Lower leg skin (tissue), 4 donors: ENCODE data around the gene EFHC1. TPM values are rescaled to one million over a fixed set of nuclear protein-coding genes. Genes with fewer than 3 reads are reported as not detected.

Experiments
- DNase-seq, 2 donors: peaks; one replicate each; pipeline ENCODE4 v3.0.0-alpha.2; 2019; ENCODE audit warnings: low spot score in 2 of 2
- H3K4me3 ChIP-seq: fragments of 200-600 bp; sonication (generic); 2 replicates; pipeline ENCODE4 v1.5.1; 2017; ENCODE audit warnings: mild to moderate bottlenecking, low read depth; ENCODE audit not compliant: poor library complexity, severe bottlenecking
- POLR2A ChIP-seq, 2 donors: fragments of 450-650 bp; IDR thresholded peaks; one replicate each; pipeline ENCODE4 v1.6.1; 2016 to 2017; ENCODE audit warnings: antibody characterized with exemption in 2 of 2, mild to moderate bottlenecking in 1 of 2, moderate library complexity in 1 of 2
- WGBS, 2 donors: methylation state at CpG; one replicate each; pipeline ENCODE4 v1.1.5; 2018; 5-methylcytosine and 5-hydroxymethylcytosine counted together
- intact Hi-C: fragments of 100-400 bp; cut with DNase I; formaldehyde crosslinking; loops from one replicate; pipeline ENCODE4 v1.15.0; 2023; ENCODE audit warnings: low total_unique reads
- total RNA-seq, 4 donors: library from RNA; depleted of rRNA; stranded (reverse); fragments of >200 nt; gene quantifications; one replicate each; pipeline ENCODE4 v1.1.0, GENCODE V29; 2016
- TF ChIP-seq, protein P1 (sequence below), 3 donors: fragments of 450-650 bp; IDR thresholded peaks; one replicate each; pipeline ENCODE4 v1.5.1; 2016; ENCODE audit warnings: antibody characterized with exemption in 3 of 3, mild to moderate bottlenecking in 3 of 3, moderate library complexity in 2 of 3

Gene EFHC1
- total RNA-seq, 4 donors from 2014 or later = 12.2 to 22.8 (median 18.1) TPM

DNA sequence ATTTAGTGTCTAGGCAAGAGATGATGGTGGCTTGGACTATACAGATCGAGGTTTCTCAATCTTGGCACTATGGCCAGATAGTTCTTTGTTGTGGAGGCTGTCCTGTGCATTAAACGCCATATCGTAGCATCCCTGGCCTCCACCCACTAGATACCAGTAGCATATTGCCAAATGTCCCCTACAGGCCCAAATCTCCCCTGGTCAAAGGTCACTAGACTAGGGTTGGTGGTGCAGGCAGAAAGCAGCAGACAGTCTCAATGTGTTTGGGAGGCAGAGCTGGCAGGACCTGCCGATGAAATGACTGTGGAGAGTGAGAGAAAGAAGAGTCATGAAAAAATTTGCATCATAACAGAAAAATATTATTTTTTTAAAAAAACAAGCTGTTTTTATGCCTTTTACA is 93.8 kb downstream of the EFHC1 start:
- no peak overlapping the region for H3K4me3 ChIP-seq
- WGBS, 2 donors = 73 to 74% methylated on average over 4 of the region's 4 CpGs
- TF ChIP-seq, protein P1, sequence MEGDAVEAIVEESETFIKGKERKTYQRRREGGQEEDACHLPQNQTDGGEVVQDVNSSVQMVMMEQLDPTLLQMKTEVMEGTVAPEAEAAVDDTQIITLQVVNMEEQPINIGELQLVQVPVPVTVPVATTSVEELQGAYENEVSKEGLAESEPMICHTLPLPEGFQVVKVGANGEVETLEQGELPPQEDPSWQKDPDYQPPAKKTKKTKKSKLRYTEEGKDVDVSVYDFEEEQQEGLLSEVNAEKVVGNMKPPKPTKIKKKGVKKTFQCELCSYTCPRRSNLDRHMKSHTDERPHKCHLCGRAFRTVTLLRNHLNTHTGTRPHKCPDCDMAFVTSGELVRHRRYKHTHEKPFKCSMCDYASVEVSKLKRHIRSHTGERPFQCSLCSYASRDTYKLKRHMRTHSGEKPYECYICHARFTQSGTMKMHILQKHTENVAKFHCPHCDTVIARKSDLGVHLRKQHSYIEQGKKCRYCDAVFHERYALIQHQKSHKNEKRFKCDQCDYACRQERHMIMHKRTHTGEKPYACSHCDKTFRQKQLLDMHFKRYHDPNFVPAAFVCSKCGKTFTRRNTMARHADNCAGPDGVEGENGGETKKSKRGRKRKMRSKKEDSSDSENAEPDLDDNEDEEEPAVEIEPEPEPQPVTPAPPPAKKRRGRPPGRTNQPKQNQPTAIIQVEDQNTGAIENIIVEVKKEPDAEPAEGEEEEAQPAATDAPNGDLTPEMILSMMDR (IDR thresholded peaks at IDR 0.05) = no peak
- TF ChIP-seq POLR2A (IDR thresholded peaks at IDR 0.05) = no peak
- no peak for DNase-seq
- intact Hi-C loops = no loop called here

DNA sequence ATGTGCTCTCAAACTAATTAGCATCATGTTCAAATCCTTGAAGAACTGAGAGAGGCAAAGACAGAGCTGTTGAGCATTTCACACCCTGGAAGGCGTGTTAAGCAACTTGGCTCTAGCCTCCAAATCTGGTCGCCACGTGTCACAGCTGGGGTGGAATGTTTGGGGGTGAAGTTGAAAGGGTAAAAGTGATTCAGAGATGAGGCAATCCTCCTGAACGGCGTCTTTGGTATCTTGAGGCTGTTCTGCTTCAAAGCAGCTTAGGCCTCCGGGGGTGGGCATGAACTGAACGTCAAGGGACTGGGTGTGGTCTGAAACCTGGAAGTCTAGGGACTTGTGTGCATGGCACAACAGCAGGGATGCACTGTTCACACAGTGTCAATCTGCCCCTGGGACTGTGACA is 94.4 kb downstream of the EFHC1 start:
- peak; percentile 78 to 95 for DNase-seq
- intact Hi-C loops = no loop called here
- 15 to 16% methylated on average over 7 of the region's 7 CpGs for WGBS, 2 donors
- TF ChIP-seq, protein P1 (IDR thresholded peaks at IDR 0.05) = no peak
- TF ChIP-seq POLR2A (IDR thresholded peaks at IDR 0.05) = no peak
- no peak overlapping the region for H3K4me3 ChIP-seq

DNA sequence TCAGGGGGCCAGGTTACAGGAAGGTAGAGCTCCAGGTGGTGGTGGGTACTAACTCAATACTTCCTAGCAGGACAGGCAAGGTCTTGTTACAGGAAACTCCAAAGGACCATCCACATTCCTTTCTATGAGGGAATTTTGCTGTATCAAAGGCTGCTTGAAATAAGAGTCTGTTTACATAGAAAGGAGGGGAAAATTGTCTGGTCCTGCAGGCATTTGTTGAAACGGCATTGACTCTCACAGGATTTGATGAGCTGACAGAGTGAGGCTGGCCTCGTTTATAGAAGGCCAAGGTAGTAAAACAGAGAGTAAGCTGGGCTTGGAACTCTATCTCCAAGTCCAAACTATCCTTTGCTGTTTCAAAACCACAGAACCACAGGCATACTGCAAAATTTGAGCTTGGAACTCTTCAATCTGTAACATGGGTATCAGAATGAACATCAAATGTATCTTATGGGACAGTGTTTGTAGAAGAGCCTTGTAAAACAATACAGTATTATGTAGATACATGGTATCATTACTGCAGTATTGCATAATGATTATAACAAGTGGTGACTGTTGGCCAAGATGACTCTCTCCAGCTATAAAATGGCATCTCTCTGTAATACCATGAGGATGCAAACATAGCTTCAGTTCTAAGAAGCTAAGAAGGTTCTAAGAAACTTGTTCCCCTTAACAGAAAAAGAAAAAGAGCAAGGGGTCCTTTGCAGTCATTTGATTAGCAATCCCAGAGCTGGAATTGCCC is 95.2 kb downstream of the EFHC1 start:
- 27 to 39% methylated on average over 2 of the region's 2 CpGs for WGBS, 2 donors
- no peak overlapping the region for H3K4me3 ChIP-seq
- DNase-seq = no peak
- intact Hi-C loops = no loop called here
- no peak for TF ChIP-seq POLR2A (IDR thresholded peaks at IDR 0.05)
- TF ChIP-seq, protein P1 (IDR thresholded peaks at IDR 0.05) = no peak

DNA sequence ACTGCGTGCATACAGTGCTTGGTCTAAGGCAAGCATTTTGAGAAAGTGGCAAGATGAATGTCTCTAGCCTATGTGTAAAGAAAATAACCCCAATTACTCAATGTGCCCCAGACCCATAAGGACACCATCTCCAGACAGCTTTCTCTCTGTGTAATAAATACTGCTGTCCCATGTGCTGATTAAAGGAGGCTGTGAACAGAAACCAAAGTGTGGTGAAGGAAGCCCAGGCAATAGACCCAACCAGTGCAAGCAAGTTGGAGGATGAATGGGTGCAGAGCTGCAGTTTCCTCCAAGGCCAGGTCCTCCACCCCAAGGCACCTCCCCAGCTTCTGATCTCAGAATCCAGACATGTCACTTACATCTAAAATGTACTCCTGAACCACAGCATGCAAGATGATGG is 96.1 kb downstream of the EFHC1 start:
- H3K4me3 ChIP-seq = no peak overlapping the region
- TF ChIP-seq POLR2A (IDR thresholded peaks at IDR 0.05) = no peak
- TF ChIP-seq, protein P1 (IDR thresholded peaks at IDR 0.05) = no peak
- WGBS, 2 donors = 86 to 90% methylated on average over 1 of the region's 1 CpG
- no peak for DNase-seq
- intact Hi-C loops = no loop called here

DNA sequence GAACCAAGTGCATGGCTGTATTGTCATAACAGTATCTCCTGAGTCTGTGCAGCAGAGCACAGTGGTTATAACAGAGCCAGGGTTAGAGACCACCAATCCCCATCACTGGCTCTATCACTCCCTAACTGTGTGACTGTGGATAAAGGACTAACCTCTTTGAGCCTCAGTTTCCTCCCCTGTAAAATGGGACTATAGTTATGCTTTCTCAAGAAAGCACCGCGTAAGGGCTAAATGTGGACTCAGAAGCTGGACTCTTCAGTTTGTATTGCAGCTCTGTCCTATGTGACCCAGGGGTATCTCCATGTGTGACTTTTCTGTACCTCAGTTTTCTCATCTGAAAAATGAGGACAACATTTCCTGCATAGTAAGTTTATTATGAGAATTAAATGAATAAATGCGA is 96.8 kb downstream of the EFHC1 start:
- intact Hi-C loops = no loop called here
- no peak for TF ChIP-seq POLR2A (IDR thresholded peaks at IDR 0.05)
- TF ChIP-seq, protein P1 (IDR thresholded peaks at IDR 0.05) = no peak

More for the DNA sequence above, 96.8 kb downstream of the EFHC1 start:
- WGBS, 2 donors = 98% methylated on average over 3 of the region's 3 CpGs
- DNase-seq = no peak
- H3K4me3 ChIP-seq = no peak overlapping the region
